Iris pigment epithelial cell (primary cell): ENCODE measurements around the gene IER5.

Experiments
- DNase-seq: peaks from one replicate; pipeline ENCODE4 v3.0.0-alpha.2; 2011; ENCODE audit warnings: low read depth

Gene IER5

DNA sequence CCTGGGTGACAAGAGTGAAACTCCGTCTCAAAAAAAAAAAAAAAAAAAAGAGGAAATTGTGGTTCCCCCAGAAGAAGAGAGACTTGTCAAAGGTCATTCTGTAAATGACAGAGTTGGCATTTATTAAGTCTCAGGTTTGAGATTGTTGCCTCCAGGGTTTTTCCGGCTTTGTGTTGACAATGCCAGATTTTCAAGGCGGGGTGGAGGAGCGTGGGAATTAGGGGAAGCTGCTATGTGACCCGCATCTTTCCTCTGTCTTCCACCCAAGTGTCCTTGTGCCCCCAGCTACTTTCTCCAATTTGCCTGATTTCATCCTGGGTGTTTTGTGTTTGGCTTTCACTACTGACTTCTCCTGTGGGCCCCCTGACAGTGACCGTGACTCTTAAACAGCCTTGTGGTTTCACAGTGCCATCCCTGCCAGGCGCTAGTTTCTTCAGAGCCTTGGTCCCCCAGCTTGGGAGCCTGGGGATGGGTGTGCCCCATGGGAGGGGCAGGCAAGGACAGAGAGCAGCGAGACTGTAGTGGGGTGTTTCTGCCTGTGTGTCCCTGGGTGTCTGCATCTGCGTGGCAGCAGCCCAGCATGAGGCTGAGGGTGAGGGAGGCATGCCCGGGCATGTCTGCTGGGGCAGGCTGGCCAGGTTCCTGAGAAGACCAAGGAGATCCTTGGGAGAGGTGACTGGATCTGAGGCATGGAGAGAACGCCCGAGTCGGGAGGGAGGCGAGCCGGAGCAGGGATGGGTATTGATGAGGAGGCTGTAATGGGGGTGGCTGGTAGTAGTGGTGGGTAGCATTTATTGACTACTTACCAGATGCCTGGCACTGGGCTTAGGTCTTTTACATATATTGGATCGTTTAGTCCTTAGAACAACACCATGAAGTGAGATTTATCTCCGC lies 46.3 kb downstream of the IER5 start:
- peak; percentile 83 for DNase-seq

- DNase-seq: peak; percentile 48
Observed at GRCh38 chr1:181135437-181135731, 46.9 kb downstream of the IER5 start.

DNA sequence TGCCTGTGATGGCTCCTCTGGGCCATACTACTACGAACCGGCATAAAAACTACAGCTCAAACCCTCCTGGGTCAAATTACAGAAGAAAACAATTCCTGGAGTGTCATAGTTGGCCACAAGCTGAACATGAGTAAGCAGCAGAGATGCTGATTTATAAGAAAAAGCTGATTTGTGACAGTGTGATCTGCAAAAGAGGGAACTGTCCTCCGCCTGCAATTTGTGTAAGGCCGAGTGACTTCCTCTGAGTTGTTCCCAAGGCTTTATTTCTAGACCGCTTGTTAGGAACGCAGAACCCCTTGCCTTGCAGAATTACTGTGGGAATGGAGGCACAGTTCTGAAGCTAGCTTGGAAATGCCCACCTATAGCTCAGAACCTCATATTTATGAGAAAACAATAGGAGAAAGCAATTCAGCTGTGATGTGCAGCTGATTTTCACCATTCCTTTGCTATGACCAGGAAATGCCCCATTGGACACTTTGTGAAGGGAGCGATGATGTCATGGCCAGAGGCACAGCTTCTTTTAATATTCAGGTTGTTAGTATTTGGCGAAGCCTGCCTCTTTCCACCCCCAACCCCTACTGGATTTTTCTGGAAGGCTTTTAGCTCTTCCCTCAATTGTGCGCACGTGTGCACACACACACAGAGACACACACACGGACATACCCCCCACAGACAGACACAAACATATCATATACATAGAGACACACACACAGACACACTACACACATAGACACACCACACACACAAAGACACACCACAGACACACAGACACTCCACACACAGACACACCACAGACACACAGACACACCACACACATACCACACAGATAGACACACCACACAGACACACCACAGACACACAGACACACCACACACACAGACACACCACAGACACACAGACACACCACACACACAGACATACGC lies 47.6 kb downstream of the IER5 start:
- DNase-seq: peak; percentile 89

DNA sequence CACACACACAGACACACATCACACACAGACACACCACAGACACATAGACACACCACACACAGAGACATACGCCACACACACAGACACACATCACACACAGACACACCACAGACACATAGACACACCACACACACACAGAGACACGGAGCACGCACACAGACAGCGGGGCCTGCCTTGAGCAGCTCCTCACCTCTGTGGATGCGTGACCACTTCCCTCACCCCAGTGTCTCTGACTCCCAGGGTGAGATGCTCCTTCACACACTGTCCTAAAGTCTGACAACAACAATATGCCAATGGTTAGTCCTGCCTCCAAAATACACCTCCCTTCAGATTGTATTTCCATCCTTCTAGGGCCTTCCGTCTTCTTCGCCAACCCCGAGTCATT lies 48.2 kb downstream of the IER5 start:
- DNase-seq: no peak

DNA sequence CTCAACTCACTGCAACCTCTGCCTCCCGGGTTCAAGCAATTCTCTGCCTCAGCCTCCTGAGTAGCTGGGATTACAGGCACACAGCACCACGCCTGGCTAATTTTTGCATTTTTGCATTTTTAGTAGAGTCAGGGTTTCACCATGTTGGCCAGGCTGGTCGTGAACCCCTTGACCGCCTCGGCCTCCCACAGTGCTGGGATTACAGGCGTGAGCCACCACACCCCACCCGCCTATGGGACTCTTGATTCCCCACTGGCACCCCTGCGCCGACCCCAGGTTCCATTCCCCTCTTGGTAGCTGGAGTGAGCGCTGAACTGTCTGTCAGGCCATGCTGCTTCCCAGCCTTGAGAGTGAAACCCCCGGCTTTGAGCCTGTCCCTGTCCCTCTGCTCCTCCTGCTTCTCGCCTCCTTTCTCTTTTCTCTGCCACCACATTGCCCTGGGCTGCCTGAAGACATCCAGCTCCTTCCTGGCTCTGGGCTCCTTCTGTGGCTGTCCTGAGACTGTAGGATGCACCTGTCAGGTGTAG lies 48.8 kb downstream of the IER5 start:
- no peak for DNase-seq

- DNase-seq: peak; percentile 77
Observed at GRCh38 chr1:181139631-181140061, 51.1 kb downstream of the IER5 start.

- no peak for DNase-seq
Observed at GRCh38 chr1:181140398-181140797, 51.9 kb downstream of the IER5 start.

DNA sequence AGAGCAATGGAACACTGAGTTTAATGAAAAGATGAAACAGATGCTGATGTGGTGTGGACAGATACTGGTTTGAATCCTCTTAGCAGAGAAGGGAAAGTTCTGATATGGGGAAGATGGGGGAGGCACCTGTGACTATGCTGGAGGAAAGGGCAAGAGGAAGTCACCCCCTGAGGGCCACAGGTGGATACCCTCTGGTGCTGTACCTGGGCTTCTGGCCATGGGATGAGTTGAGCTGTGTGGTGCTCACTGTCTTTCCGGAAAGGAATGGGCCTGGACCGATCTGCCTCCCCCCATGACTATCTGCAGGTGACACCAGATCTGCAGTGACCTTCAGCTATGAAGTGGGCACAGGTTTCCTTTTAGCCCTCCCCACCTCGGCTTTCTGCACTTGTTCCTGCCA lies 52.4 kb downstream of the IER5 start:
- DNase-seq: no peak

DNA sequence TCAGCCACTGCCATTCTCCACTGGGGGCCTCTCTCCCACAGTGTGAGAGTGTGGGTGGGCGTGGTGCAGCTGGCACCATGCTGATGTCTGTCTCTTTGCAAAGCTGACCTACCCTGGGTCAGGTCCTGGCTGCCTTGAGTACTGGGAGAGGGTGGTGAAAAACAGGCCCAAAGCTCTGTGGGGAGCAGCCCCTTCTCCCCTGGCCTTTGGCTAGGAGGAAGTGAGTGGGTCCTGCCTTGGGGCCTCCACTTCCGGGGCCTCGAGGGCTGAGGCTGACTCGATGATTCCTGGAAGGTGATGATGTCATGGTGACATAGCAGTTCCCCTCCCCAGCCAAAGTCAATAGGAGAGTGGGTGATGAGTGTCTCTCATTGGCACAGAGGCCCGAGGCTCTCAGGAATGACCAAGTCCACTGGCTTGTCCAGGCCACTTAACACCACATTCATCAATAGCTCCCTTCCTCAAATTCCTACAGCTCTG lies 53.0 kb downstream of the IER5 start:
- DNase-seq: peak; percentile 84
